GM12878 (cell line): ENCODE data around the gene PALLD. TPM values are rescaled to one million over a fixed set of nuclear protein-coding genes. Genes with fewer than 3 reads are reported as not detected.

Source experiments
- ATAC-seq: fragments of 200-7000 bp; cut with Tn5 transposase; 3 replicates; pipeline ENCODE4 v1.9.1; 2020; ENCODE audit warnings: mild to moderate bottlenecking, moderate library complexity
- BruUV-seq: library from RNA; stranded (reverse); fragments of 400-500 nt; replicated peaks from 2 replicates; lab custom pipeline; 2021; lab: Mats Ljungman, UMichigan
- CTCF ChIA-PET: fragments of 300-600 bp; sonication (Branson Sonifier 250); formaldehyde crosslinking; extraction: SDS; loops from one replicate; lab custom pipeline; 2021; ENCODE audit warnings: inconsistent platforms; lab: Yijun Ruan, JAX
- POLR2A ChIA-PET: fragments of 350-600 bp; formaldehyde crosslinking; extraction: SDS; loops from one replicate; lab custom pipeline; 2021; ENCODE audit warnings: inconsistent platforms; lab: Charles Lee
- RAD21 ChIA-PET: fragments of 300-600 bp; sonication (Branson Sonifier 250); formaldehyde crosslinking; loops from one replicate; lab custom pipeline; 2023; ENCODE audit warnings: antibody characterized with exemption; ENCODE audit not compliant: unreplicated experiment; lab: Charles Lee
- SMC1A ChIA-PET: fragments of 300-600 bp; sonication (Branson Sonifier 250); formaldehyde crosslinking; loops from one replicate; lab custom pipeline; 2023; ENCODE audit not compliant: unreplicated experiment, uncharacterized antibody; lab: Charles Lee
- DNase-seq: peaks from one replicate; pipeline ENCODE4 v3.0.0-alpha.2; 2011; ENCODE audit warnings: low read depth, low spot score
- FAIRE-seq: peaks from 3 replicates; lab custom pipeline; 2011; peaks lifted over from hg19 to GRCh38; lab: Jason Lieb, UNC
- H2AFZ ChIP-seq: 2 replicates; pipeline ENCODE4 v1.6.0; 2011; ENCODE audit warnings: low read depth, low read length, control low read depth; ENCODE audit not compliant: control insufficient read depth
- H3K27ac ChIP-seq: 2 replicates; pipeline ENCODE4 v1.5.1; 2011; ENCODE audit warnings: control low read depth; ENCODE audit not compliant: control insufficient read depth, insufficient read depth
- H3K27me3 ChIP-seq, 2 experiments: replicated peaks in 1 of 2; 2 replicates each; pipeline versions ENCODE4 v1.6.0 to v1.6.1; 2011; ENCODE audit warnings: low read length in 1 of 2; ENCODE audit not compliant: control insufficient read depth in 2 of 2, insufficient read depth in 2 of 2
- H3K36me3 ChIP-seq, 2 experiments: 2 replicates each; pipeline ENCODE4 v1.5.1; 2011; ENCODE audit warnings: low read length in 1 of 2; ENCODE audit not compliant: control insufficient read depth in 2 of 2, insufficient read depth in 2 of 2
- H3K4me1 ChIP-seq: 2 replicates; pipeline ENCODE4 v1.6.1; 2011; ENCODE audit warnings: mild to moderate bottlenecking, low read length, moderate library complexity, mixed read lengths; ENCODE audit not compliant: control insufficient read depth, insufficient read depth
- H3K4me2 ChIP-seq: 2 replicates; pipeline ENCODE4 v1.6.0; 2011; ENCODE audit warnings: control low read depth; ENCODE audit not compliant: control insufficient read depth, insufficient read depth
- H3K4me3 ChIP-seq: fragments of 200-600 bp; sonication (generic); 2 replicates; pipeline ENCODE4 v1.5.1; 2016
- H3K79me2 ChIP-seq: 2 replicates; pipeline ENCODE4 v1.6.0; 2011; ENCODE audit warnings: low read length; ENCODE audit not compliant: control insufficient read depth, insufficient read depth
- H3K9ac ChIP-seq: 2 replicates; pipeline ENCODE4 v1.8.0; 2011; ENCODE audit warnings: low read length, control low read depth, mixed read lengths; ENCODE audit not compliant: control insufficient read depth, insufficient read depth
- H3K9me3 ChIP-seq: replicated peaks from 3 replicates; pipeline ENCODE4 v1.5.1; 2011; ENCODE audit warnings: mild to moderate bottlenecking, low read length; ENCODE audit not compliant: control insufficient read depth, insufficient read depth
- H4K20me1 ChIP-seq: 2 replicates; pipeline ENCODE4 v1.6.0; 2011; ENCODE audit not compliant: control insufficient read depth, insufficient read depth
- ATF7 ChIP-seq: fragments of 450-650 bp; IDR thresholded peaks from 2 replicates; pipeline ENCODE4 v1.6.1; 2016; ENCODE audit warnings: low read depth, mild to moderate bottlenecking
- CEBPB ChIP-seq, 2 experiments: fragments of 150-350 bp in 1 of 2; IDR thresholded peaks; 2 replicates each; pipeline ENCODE4 v1.6.1; 2012 to 2014; ENCODE audit warnings: low read depth in 2 of 2, low read length in 2 of 2, borderline replicate concordance in 1 of 2, inconsistent platforms in 1 of 2
- EED ChIP-seq: sonication (generic); IDR thresholded peaks from 2 replicates; pipeline ENCODE4 v1.6.1; 2016; ENCODE audit warnings: antibody characterized with exemption, low read depth
- FOXM1 ChIP-seq: IDR thresholded peaks from 2 replicates; pipeline ENCODE4 v1.6.1; 2012; ENCODE audit warnings: low read depth, mild to moderate bottlenecking, inconsistent platforms, low read length, moderate library complexity
- MYC ChIP-seq: IDR thresholded peaks from 2 replicates; pipeline ENCODE4 v1.6.1; 2011; ENCODE audit warnings: mild to moderate bottlenecking, low read length, moderate library complexity, inconsistent platforms; ENCODE audit not compliant: insufficient read depth, insufficient replicate concordance, insufficient read length, severe bottlenecking
- NFIC ChIP-seq: IDR thresholded peaks from 2 replicates; pipeline ENCODE4 v1.6.1; 2012; ENCODE audit warnings: low read depth, mild to moderate bottlenecking, inconsistent platforms, low read length, moderate library complexity
- SIN3A ChIP-seq: IDR thresholded peaks from 2 replicates; pipeline ENCODE4 v1.6.1; 2012; ENCODE audit warnings: low read depth, low read length, improper control_type of control experiment
- ZNF384 ChIP-seq: IDR thresholded peaks from 2 replicates; pipeline ENCODE4 v1.6.1; 2012; ENCODE audit warnings: low read depth, mild to moderate bottlenecking, low read length, improper control_type of control experiment, borderline replicate concordance
- in situ Hi-C: fragments of 300-500 bp; cut with MboI; formaldehyde crosslinking; loops from 9 replicates; pipeline ENCODE4 v1.14.3; 2018; ENCODE audit warnings: mixed read lengths
- intact Hi-C: fragments of 100-400 bp; cut with micrococcal nuclease; formaldehyde crosslinking; loops from one replicate; pipeline ENCODE4 v1.14.2; 2022; ENCODE audit not compliant: unreplicated experiment
- polyA plus RNA-seq, 11 experiments: library from polyadenylated mRNA; depleted of rRNA in 4 of 11; unstranded in 6 of 11; stranded (reverse) in 5 of 11; fragments of >200 nt; fragmentation: Nextera tagmentation in 4 of 11; fragmentation: Illumina TruSeq in 1 of 11; extraction: Ambion mirVana in 4 of 11; extraction: Trizol in 1 of 11; gene quantifications; 1 replicate in 1 of 11; 2 replicates in 10 of 11; pipeline versions ENCODE4 v1.2.1 to v1.2.3, GENCODE V29; 2011 to 2016; ENCODE audit warnings: inconsistent platforms in 2 of 11, missing spikeins in 2 of 11, low read depth in 1 of 11
- total RNA-seq, 4 experiments: library from RNA; depleted of rRNA in 3 of 4; stranded (reverse); fragments of >200 nt in 3 of 4; fragmentation: Illumina TruSeq in 1 of 4; extraction: Trizol in 1 of 4; gene quantifications; 2 replicates each; pipeline versions ENCODE4 v1.2.1 to v1.2.3, GENCODE V29; 2013 to 2021
- TF ChIP-seq, protein P1 (sequence below): fragments of 450-650 bp; IDR thresholded peaks from 2 replicates; pipeline ENCODE4 v1.6.1; 2018; ENCODE audit warnings: mild to moderate bottlenecking, low read depth, moderate library complexity; ENCODE audit not compliant: partially characterized antibody
- TF ChIP-seq, protein P2 (sequence below): fragments of 450-650 bp; IDR thresholded peaks from 2 replicates; pipeline ENCODE4 v1.6.1; 2017; ENCODE audit warnings: mild to moderate bottlenecking, moderate library complexity
- TF ChIP-seq, protein P3 (sequence below): fragments of 450-650 bp; IDR thresholded peaks from 2 replicates; pipeline ENCODE4 v1.6.1; 2017; ENCODE audit warnings: mild to moderate bottlenecking, moderate library complexity

The PALLD gene
- total and polyA plus RNA-seq, 10 of the 15 experiments (the other 5 are each of a cell fraction or from before 2014, with no cell fraction given): 1.0 to 7.7 (median 1.7) TPM

DNA sequence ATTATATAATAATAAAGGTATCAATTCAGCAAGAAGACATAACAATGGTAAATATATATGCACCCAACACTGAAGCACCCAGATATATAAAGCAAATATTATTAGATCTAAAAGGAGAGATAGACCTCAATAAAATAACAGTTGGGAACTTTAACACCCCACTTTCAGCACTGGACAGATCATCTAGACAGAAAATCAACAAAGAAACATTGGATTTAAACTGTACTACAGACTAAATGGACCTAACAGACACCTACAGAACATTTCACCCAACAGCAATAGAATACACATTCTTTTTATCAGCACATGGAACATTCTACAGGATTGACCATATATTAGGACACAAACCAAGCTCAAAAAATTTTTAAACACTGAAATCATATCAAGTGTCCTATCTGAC is 436.6 kb downstream of the PALLD start:
- no peak for ATAC-seq
- intact Hi-C loops (no loop called here), in situ Hi-C loops (no loop called here)
- BruUV-seq: no TSS peak
- Histone ChIP-seq H2AFZ (no peak overlapping the region), H3K4me1 (no peaks in the 10 kb centered on the region), H3K27ac (no peak overlapping the region), H3K4me3 (no peak overlapping the region), H3K4me2 (no peak overlapping the region), H3K36me3 (no peaks in the 10 kb centered on the region), H3K9ac (no peak overlapping the region), H4K20me1 (no peaks in the 10 kb centered on the region), H3K27me3 (no peaks in the 10 kb centered on the region), H3K79me2 (no peaks in the 10 kb centered on the region), H3K9me3 (peaks cover 2% of the 10 kb centered on the region; the same call in 2 of the 3 replicates)
- CTCF ChIA-PET: interaction anchor here (1.1 to 5.3 kb wide), 2 partner anchors 12 to 336 kb away, joined by 3 to 43 read pairs; no protein-coding TSS in a partner anchor
- no peak for DNase-seq
- POLR2A ChIA-PET: interaction anchor here (0.6 to 0.7 kb wide), 2 partner anchors 20 to 51 kb away, joined by 3 read pairs; no protein-coding TSS in a partner anchor
- RAD21 ChIA-PET: interaction anchor here (1.4 kb wide), 1 partner anchor 9 kb away, joined by 5 read pairs; no protein-coding TSS in a partner anchor
- no peak for FAIRE-seq
- SMC1A ChIA-PET: interaction anchor here (1.3 to 2.5 kb wide), 4 partner anchors 9 to 22 kb away, joined by 3 to 16 read pairs (median 8); no protein-coding TSS in a partner anchor
- TF ChIP-seq, protein P1, sequence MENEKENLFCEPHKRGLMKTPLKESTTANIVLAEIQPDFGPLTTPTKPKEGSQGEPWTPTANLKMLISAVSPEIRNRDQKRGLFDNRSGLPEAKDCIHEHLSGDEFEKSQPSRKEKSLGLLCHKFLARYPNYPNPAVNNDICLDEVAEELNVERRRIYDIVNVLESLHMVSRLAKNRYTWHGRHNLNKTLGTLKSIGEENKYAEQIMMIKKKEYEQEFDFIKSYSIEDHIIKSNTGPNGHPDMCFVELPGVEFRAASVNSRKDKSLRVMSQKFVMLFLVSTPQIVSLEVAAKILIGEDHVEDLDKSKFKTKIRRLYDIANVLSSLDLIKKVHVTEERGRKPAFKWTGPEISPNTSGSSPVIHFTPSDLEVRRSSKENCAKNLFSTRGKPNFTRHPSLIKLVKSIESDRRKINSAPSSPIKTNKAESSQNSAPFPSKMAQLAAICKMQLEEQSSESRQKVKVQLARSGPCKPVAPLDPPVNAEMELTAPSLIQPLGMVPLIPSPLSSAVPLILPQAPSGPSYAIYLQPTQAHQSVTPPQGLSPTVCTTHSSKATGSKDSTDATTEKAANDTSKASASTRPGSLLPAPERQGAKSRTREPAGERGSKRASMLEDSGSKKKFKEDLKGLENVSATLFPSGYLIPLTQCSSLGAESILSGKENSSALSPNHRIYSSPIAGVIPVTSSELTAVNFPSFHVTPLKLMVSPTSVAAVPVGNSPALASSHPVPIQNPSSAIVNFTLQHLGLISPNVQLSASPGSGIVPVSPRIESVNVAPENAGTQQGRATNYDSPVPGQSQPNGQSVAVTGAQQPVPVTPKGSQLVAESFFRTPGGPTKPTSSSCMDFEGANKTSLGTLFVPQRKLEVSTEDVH: no peak
- no peak for TF ChIP-seq ATF7
- no peak for TF ChIP-seq MYC
- TF ChIP-seq SIN3A: no peak
- TF ChIP-seq ZNF384: no peak
- no peak for TF ChIP-seq EED
- no peak for TF ChIP-seq NFIC
- no peak for TF ChIP-seq FOXM1
- TF ChIP-seq, protein P2, sequence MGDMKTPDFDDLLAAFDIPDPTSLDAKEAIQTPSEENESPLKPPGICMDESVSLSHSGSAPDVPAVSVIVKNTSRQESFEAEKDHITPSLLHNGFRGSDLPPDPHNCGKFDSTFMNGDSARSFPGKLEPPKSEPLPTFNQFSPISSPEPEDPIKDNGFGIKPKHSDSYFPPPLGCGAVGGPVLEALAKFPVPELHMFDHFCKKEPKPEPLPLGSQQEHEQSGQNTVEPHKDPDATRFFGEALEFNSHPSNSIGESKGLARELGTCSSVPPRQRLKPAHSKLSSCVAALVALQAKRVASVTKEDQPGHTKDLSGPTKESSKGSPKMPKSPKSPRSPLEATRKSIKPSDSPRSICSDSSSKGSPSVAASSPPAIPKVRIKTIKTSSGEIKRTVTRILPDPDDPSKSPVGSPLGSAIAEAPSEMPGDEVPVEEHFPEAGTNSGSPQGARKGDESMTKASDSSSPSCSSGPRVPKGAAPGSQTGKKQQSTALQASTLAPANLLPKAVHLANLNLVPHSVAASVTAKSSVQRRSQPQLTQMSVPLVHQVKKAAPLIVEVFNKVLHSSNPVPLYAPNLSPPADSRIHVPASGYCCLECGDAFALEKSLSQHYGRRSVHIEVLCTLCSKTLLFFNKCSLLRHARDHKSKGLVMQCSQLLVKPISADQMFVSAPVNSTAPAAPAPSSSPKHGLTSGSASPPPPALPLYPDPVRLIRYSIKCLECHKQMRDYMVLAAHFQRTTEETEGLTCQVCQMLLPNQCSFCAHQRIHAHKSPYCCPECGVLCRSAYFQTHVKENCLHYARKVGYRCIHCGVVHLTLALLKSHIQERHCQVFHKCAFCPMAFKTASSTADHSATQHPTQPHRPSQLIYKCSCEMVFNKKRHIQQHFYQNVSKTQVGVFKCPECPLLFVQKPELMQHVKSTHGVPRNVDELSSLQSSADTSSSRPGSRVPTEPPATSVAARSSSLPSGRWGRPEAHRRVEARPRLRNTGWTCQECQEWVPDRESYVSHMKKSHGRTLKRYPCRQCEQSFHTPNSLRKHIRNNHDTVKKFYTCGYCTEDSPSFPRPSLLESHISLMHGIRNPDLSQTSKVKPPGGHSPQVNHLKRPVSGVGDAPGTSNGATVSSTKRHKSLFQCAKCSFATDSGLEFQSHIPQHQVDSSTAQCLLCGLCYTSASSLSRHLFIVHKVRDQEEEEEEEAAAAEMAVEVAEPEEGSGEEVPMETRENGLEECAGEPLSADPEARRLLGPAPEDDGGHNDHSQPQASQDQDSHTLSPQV: no peak
- no peak for TF ChIP-seq CEBPB (IDR thresholded peaks at IDR 0.05; ENCODE audit: borderline replicate concordance in 1 of 2, low read depth in 2 of 2, low read length in 2 of 2)
- TF ChIP-seq, protein P3, sequence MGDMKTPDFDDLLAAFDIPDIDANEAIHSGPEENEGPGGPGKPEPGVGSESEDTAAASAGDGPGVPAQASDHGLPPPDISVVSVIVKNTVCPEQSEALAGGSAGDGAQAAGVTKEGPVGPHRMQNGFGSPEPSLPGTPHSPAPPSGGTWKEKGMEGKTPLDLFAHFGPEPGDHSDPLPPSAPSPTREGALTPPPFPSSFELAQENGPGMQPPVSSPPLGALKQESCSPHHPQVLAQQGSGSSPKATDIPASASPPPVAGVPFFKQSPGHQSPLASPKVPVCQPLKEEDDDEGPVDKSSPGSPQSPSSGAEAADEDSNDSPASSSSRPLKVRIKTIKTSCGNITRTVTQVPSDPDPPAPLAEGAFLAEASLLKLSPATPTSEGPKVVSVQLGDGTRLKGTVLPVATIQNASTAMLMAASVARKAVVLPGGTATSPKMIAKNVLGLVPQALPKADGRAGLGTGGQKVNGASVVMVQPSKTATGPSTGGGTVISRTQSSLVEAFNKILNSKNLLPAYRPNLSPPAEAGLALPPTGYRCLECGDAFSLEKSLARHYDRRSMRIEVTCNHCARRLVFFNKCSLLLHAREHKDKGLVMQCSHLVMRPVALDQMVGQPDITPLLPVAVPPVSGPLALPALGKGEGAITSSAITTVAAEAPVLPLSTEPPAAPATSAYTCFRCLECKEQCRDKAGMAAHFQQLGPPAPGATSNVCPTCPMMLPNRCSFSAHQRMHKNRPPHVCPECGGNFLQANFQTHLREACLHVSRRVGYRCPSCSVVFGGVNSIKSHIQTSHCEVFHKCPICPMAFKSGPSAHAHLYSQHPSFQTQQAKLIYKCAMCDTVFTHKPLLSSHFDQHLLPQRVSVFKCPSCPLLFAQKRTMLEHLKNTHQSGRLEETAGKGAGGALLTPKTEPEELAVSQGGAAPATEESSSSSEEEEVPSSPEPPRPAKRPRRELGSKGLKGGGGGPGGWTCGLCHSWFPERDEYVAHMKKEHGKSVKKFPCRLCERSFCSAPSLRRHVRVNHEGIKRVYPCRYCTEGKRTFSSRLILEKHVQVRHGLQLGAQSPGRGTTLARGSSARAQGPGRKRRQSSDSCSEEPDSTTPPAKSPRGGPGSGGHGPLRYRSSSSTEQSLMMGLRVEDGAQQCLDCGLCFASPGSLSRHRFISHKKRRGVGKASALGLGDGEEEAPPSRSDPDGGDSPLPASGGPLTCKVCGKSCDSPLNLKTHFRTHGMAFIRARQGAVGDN: no peak
